Spinal cord (tissue), 10 donors: ENCODE measurements around the gene KAT6B. TPM values are rescaled to one million over a fixed set of nuclear protein-coding genes. Genes with fewer than 3 reads are reported as not detected.
"Not testable (repeated sequence)": the region's sequence is repeated elsewhere in the genome, so short reads cannot be mapped to it uniquely, and the experiment has no call there.

Experiments
- DNase-seq, 6 donors: peaks; one replicate each; pipeline versions ENCODE4 v3.0.0 to v3.0.0-alpha.2; 2013 to 2015; ENCODE audit warnings: low spot score in 6 of 6, low read depth in 4 of 6
- H3K27ac ChIP-seq: one replicate; pipeline ENCODE4 v1.5.1; 2013; ENCODE audit warnings: low read depth, low read length, control low read depth
- H3K27me3 ChIP-seq: one replicate; pipeline ENCODE4 v1.6.1; 2013; ENCODE audit warnings: low read length; ENCODE audit not compliant: control insufficient read depth, insufficient read depth
- H3K36me3 ChIP-seq: one replicate; pipeline ENCODE4 v1.6.1; 2013; ENCODE audit warnings: low read length; ENCODE audit not compliant: control insufficient read depth, insufficient read depth
- H3K4me1 ChIP-seq: one replicate; pipeline ENCODE4 v1.6.1; 2013; ENCODE audit warnings: low read length; ENCODE audit not compliant: control insufficient read depth, insufficient read depth
- H3K4me3 ChIP-seq: one replicate; pipeline ENCODE4 v1.5.1; 2013; ENCODE audit warnings: low read depth, low read length, control low read depth
- H3K9me3 ChIP-seq: one replicate; pipeline ENCODE4 v1.6.1; 2013; ENCODE audit warnings: low read length; ENCODE audit not compliant: control insufficient read depth, insufficient read depth
- WGBS: methylation state at CpG from one replicate; pipeline ENCODE4 v1.1.5; 2013; ENCODE audit warnings: missing lambda C conversion rate; ENCODE audit not compliant: insufficient coverage; 5-methylcytosine and 5-hydroxymethylcytosine counted together
- polyA plus RNA-seq, 2 donors: library from polyadenylated mRNA; unstranded; fragments of 120-200 nt; gene quantifications; one replicate each; pipeline ENCODE4 v1.2.1, GENCODE V29; 2013; ENCODE audit not compliant: insufficient read length in 2 of 2
- total RNA-seq, 2 donors: library from RNA; depleted of rRNA in 1 of 2; stranded (reverse); fragments of 120-200 nt in 1 of 2; fragments of >200 nt in 1 of 2; gene quantifications; one replicate each; pipeline versions ENCODE4 v1.2.3 to v1.2.4, GENCODE V29; 2013 to 2014
- donor health status: healthy.

The KAT6B gene
- total and polyA plus RNA-seq, 4 donors, result 30.6 to 93.6 (median 37.5) TPM

DNA sequence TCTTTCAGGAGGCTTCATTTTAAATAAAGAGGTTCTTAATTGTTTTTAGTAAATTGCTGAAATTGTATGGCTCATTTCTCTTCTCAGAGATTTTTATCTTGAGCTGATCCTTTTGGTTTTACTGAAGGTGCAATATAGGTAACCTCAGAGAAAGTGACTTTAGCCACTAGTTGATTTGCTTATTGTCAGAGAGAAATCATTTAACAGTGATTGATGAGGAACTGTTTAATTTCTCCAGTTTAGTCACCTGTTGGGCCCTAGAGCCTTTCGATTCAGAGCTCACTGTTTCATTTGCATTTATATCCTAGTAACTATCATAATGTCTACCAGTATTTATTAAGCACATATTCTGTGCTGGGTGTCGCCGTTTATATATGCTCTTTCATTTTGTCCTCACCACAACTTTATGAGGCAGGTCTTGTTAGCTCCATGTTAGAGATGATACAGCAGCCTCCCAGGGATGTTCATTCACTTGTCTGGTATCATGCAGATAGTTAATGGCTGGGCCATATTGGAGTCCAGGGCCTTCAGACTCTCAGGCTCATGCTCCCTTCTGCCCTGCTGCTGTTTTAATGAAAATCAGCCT, 42.1 kb downstream of the KAT6B start:
- H3K27me3 ChIP-seq, result no peaks in the 10 kb centered on the region
- DNase-seq, result no peak
- no CpG with 5 or more reads among the region's 3 CpGs for WGBS

GRCh38 chr10:74869635-74870034, 43.2 kb downstream of the KAT6B start:
- WGBS, result no CpG with 5 or more reads among the region's 2 CpGs
- no peak overlapping the region for H3K4me3 ChIP-seq
- no peaks in the 10 kb centered on the region for H3K36me3 ChIP-seq
- H3K9me3 ChIP-seq, result no peaks in the 10 kb centered on the region
- no peak overlapping the region for H3K27ac ChIP-seq
- H3K4me1 ChIP-seq, result peaks cover 3% of the 10 kb centered on the region
- no peaks in the 10 kb centered on the region for H3K27me3 ChIP-seq
- DNase-seq, result no peak

More for the DNA sequence above, 42.1 kb downstream of the KAT6B start:
- no peak overlapping the region for H3K27ac ChIP-seq
- H3K9me3 ChIP-seq, result no peaks in the 10 kb centered on the region
- peaks cover 3% of the 10 kb centered on the region for H3K4me1 ChIP-seq
- no peaks in the 10 kb centered on the region for H3K36me3 ChIP-seq
- no peak overlapping the region for H3K4me3 ChIP-seq

- Histone ChIP-seq H3K36me3 (no peaks in the 10 kb centered on the region), H3K27me3 (no peaks in the 10 kb centered on the region), H3K4me3 (no peak overlapping the region), H3K27ac (no peak overlapping the region), H3K9me3 (no peaks in the 10 kb centered on the region), H3K4me1 (peaks cover 3% of the 10 kb centered on the region)
- no CpG with 5 or more reads among the region's 1 CpG for WGBS
- no peak for DNase-seq
Observed at GRCh38 chr10:74870191-74870590, 43.8 kb downstream of the KAT6B start.

GRCh38 chr10:74871595-74872382, 45.4 kb downstream of the KAT6B start:
- no peaks in the 10 kb centered on the region for H3K27me3 ChIP-seq
- no peak for DNase-seq
- H3K4me3 ChIP-seq, result no peak overlapping the region
- H3K36me3 ChIP-seq, result no peaks in the 10 kb centered on the region
- no peaks in the 10 kb centered on the region for H3K4me1 ChIP-seq
- no peaks in the 10 kb centered on the region for H3K9me3 ChIP-seq
- H3K27ac ChIP-seq, result no peak overlapping the region
- WGBS, result 60% methylated on average over 1 of the region's 5 CpGs

DNA sequence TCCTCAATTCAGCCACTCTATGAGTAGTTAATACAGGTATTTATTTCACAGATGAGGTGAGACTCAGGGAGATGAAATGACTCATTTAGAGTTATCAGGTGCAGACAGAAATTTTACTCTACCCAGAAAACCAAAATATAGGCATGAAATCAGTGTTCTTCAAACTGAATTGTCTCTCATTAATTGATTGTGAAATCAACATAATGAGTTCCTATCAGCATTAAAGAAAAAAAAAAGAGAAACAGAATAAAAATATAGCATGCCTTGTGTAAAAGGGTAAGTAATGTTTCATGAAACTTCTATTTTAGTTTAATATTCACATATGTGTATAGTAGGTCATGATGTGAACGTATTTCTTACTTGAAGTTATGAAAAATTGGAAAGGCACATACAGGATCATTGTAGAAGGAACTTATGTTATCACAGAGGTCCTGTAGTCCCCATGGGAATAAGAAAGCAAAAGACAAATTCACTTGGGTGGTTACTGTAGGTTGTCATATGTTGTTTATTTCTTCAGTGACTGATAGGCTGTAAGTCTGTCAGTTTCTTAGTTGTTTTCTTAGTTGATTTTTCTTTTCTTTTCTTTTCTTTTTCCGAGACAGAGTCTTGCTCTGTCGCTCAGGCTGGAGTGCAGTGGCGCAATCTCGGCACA, 47.5 kb downstream of the KAT6B start:
- DNase-seq, result no peak
- Histone ChIP-seq H3K4me1 (no peaks in the 10 kb centered on the region), H3K9me3 (no peaks in the 10 kb centered on the region), H3K27me3 (no peaks in the 10 kb centered on the region), H3K4me3 (no peak overlapping the region), H3K36me3 (no peaks in the 10 kb centered on the region), H3K27ac (no peak overlapping the region)
- 100% methylated on average over 2 of the region's 5 CpGs for WGBS

- H3K27ac ChIP-seq, result no peak overlapping the region
- no peak for DNase-seq
- no peaks in the 10 kb centered on the region for H3K36me3 ChIP-seq
- WGBS, result 100% methylated on average over 1 of the region's 1 CpG
- H3K4me3 ChIP-seq, result no peak overlapping the region
- H3K9me3 ChIP-seq, result no peaks in the 10 kb centered on the region
- H3K4me1 ChIP-seq, result no peaks in the 10 kb centered on the region
- no peaks in the 10 kb centered on the region for H3K27me3 ChIP-seq
Observed at GRCh38 chr10:74874649-74875048, 48.2 kb downstream of the KAT6B start.

GRCh38 chr10:74875068-74875467, 48.7 kb downstream of the KAT6B start:
- DNase-seq, result no peak
- no peak overlapping the region for H3K27ac ChIP-seq
- H3K4me1 ChIP-seq, result no peaks in the 10 kb centered on the region
- H3K4me3 ChIP-seq, result no peak overlapping the region
- no peaks in the 10 kb centered on the region for H3K36me3 ChIP-seq
- no peaks in the 10 kb centered on the region for H3K27me3 ChIP-seq
- no peaks in the 10 kb centered on the region for H3K9me3 ChIP-seq

- no peak overlapping the region for H3K4me3 ChIP-seq
- H3K9me3 ChIP-seq, result no peaks in the 10 kb centered on the region
- no CpG with 5 or more reads among the region's 1 CpG for WGBS
- no peak overlapping the region for H3K27ac ChIP-seq
- DNase-seq, result no peak
- no peaks in the 10 kb centered on the region for H3K36me3 ChIP-seq
- H3K4me1 ChIP-seq, result no peaks in the 10 kb centered on the region
- no peaks in the 10 kb centered on the region for H3K27me3 ChIP-seq
Observed at GRCh38 chr10:74875966-74876365, 49.6 kb downstream of the KAT6B start.

DNA sequence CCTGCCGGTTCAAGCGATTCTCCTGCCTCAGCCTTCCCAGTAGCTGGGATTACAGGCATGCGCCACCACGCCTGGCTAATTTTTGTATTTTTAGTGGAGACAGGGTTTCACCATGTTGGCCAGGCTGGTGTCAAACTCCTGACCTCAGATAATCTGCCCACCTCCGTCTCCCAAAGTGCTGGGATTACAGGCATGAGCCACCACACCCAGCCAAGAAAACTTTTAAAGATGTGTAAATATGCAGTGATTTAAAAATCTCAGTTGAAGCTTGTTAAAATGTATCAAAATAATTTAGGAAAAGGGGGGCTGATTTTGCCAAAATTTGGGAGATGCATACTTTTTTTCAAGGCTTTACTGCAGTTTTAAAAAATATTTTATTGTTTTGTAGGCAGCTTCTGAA, 50.7 kb downstream of the KAT6B start:
- H3K27me3 ChIP-seq, H3K9me3 ChIP-seq, H3K4me1 ChIP-seq, H3K36me3 ChIP-seq, H3K4me3 ChIP-seq, H3K27ac ChIP-seq, DNase-seq: not testable (repeated sequence)
- no CpG with 5 or more reads among the region's 5 CpGs for WGBS

GRCh38 chr10:74877898-74878297, 51.5 kb downstream of the KAT6B start:
- no peaks in the 10 kb centered on the region for H3K27me3 ChIP-seq
- H3K27ac ChIP-seq, result no peak overlapping the region
- no peak for DNase-seq
- no peaks in the 10 kb centered on the region for H3K36me3 ChIP-seq
- H3K4me1 ChIP-seq, result no peaks in the 10 kb centered on the region
- H3K9me3 ChIP-seq, result no peaks in the 10 kb centered on the region
- no peak overlapping the region for H3K4me3 ChIP-seq
